Measurements from ENCODE around the gene SLFN13. TPM values are rescaled to one million over a fixed set of nuclear protein-coding genes. Genes with fewer than 3 reads are reported as not detected.

The SLFN13 gene
- total and polyA plus RNA-seq, 7 donors = 0.13 to 3.2 (median 1.1) TPM

DNA sequence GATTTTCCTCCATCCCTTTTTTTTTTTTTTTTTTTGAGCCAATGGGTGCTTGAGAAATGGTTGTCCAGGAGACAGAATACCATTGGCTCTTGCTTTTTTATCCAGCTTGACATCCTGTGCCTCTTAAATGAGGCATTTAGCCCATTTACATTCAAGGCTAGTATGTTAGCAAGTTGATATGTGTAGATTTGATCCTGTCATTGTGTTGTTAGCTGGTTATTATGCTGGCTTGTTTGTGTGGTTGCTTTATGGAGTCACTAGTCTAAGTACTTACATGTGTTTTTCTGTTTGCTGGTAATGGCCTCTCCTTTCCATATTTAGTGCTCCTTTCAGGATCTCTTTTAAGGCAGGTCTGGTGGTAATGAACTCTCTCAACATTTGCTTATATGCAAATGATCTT lies 61.1 kb downstream of the SLFN13 start:
- ATAC-seq (no peak), DNase-seq (no peak)
- Histone ChIP-seq H3K9me3 (no peaks in the 10 kb centered on the region), H3K4me1 (no peaks in the 10 kb centered on the region), H3K36me3 (ENCODE audit: insufficient read depth in 1 of 2, low read depth in 1 of 2) (no peaks in the 10 kb centered on the region), H3K27ac (no peak overlapping the region), H3K4me3 (no peak overlapping the region), H3K27me3 (ENCODE audit: insufficient read depth in 3 of 3, low read length in 2 of 3) (no peaks in the 10 kb centered on the region)
- intact Hi-C loops (cut with DNase I) = no loop called here
- TF ChIP-seq, protein P1, sequence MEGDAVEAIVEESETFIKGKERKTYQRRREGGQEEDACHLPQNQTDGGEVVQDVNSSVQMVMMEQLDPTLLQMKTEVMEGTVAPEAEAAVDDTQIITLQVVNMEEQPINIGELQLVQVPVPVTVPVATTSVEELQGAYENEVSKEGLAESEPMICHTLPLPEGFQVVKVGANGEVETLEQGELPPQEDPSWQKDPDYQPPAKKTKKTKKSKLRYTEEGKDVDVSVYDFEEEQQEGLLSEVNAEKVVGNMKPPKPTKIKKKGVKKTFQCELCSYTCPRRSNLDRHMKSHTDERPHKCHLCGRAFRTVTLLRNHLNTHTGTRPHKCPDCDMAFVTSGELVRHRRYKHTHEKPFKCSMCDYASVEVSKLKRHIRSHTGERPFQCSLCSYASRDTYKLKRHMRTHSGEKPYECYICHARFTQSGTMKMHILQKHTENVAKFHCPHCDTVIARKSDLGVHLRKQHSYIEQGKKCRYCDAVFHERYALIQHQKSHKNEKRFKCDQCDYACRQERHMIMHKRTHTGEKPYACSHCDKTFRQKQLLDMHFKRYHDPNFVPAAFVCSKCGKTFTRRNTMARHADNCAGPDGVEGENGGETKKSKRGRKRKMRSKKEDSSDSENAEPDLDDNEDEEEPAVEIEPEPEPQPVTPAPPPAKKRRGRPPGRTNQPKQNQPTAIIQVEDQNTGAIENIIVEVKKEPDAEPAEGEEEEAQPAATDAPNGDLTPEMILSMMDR (IDR thresholded peaks at IDR 0.05) = no peak

Other genes starting within 250 kb of the SLFN13 start
- gene SLFN5, start 205.7 kb downstream of the SLFN13 start, total RNA-seq = 10 to 100 TPM; 14.5 to 23.7 (median 20.0) TPM
- 1 to 10 TPM; 1.7 to 9.4 (median 2.0) TPM for gene SLFN5, start 205.7 kb downstream of the SLFN13 start, polyA plus RNA-seq
- 10 to 100 TPM in 1 of 4 donors, 1 to 10 TPM in 3; 6.9 to 11.3 (median 8.8) TPM for gene SLFN11, start 75.1 kb downstream of the SLFN13 start, total RNA-seq
- 1 to 10 TPM; 1.8 to 7.0 (median 3.4) TPM for gene SLFN11, start 75.1 kb downstream of the SLFN13 start, polyA plus RNA-seq
- 1 to 10 TPM; 1.3 to 3.8 (median 1.9) TPM for gene SLFN12, start 16.3 kb downstream of the SLFN13 start, total RNA-seq
- under 1 TPM; 0.34 to 0.92 (median 0.62) TPM for gene SLFN12, start 16.3 kb downstream of the SLFN13 start, polyA plus RNA-seq
- under 1 TPM in 3 of 4 donors, not detected in 1; 0.17 to 0.30 (median 0.26) TPM for gene SLFN12L, start 88.9 kb upstream of the SLFN13 start, total RNA-seq
- under 1 TPM; 0.03 to 0.10 (median 0.09) TPM for gene SLFN12L, start 88.9 kb upstream of the SLFN13 start, polyA plus RNA-seq
- gene SLFN14, start 112.1 kb upstream of the SLFN13 start, total RNA-seq = under 1 TPM in 1 of 4 donors, not detected in 3; 0.12 TPM
- gene SLFN14, start 112.1 kb upstream of the SLFN13 start, polyA plus RNA-seq = under 1 TPM in 1 of 3 donors, not detected in 2; 0.01 TPM
- 10 to 100 TPM in 1 of 4 donors, 1 to 10 TPM in 3; 4.1 to 11.7 (median 6.6) TPM for gene PEX12, start 129.8 kb upstream of the SLFN13 start, total RNA-seq
- 10 to 100 TPM in 1 of 3 donors, 1 to 10 TPM in 2; 3.1 to 11.5 (median 3.6) TPM for gene PEX12, start 129.8 kb upstream of the SLFN13 start, polyA plus RNA-seq
- 10 to 100 TPM; 63.2 to 92.4 (median 84.7) TPM for gene AP2B1, start 138.6 kb upstream of the SLFN13 start, total RNA-seq
- gene AP2B1, start 138.6 kb upstream of the SLFN13 start, polyA plus RNA-seq = 10 to 100 TPM; 20.0 to 44.7 (median 37.5) TPM

Data from psoas muscle (tissue), 8 donors.